Activated gamma-delta T cell (primary cell): ENCODE results near the gene CCDC92.

Experiments used
- DNase-seq: peaks from one replicate; lab custom pipeline; 2025; lab: John Stamatoyannopoulos, UW

Gene CCDC92

GRCh38 chr12:124002021-124002644, 29.5 kb upstream of the CCDC92 start:
- no peak for DNase-seq

- no peak for DNase-seq
These were observed 28.7 kb upstream of the CCDC92 start for GRCh38 chr12:124001343-124001742.

- no peak for DNase-seq
These were observed 27.5 kb upstream of the CCDC92 start for GRCh38 chr12:124000111-124000510.

DNA sequence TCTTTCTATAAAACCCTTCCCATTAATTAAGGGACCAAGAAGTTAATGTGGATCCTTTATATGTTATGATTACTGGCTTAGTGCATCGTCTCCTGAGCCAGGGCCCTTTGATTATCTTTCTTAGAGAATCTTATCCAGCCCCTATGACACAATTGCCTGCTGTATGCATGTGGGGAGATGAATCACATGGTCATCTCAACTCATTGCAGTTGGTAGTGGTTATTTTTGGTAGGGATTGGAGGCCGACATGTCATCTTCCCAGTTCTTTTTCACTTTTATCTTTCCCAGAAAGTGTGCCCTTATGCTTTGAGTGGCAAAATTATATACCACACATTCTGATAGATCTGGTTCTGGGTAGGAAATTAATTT, 26.3 kb upstream of the CCDC92 start:
- DNase-seq, result no peak

GRCh38 chr12:123998344-123998990, 25.8 kb upstream of the CCDC92 start:
- DNase-seq, result no peak

DNA sequence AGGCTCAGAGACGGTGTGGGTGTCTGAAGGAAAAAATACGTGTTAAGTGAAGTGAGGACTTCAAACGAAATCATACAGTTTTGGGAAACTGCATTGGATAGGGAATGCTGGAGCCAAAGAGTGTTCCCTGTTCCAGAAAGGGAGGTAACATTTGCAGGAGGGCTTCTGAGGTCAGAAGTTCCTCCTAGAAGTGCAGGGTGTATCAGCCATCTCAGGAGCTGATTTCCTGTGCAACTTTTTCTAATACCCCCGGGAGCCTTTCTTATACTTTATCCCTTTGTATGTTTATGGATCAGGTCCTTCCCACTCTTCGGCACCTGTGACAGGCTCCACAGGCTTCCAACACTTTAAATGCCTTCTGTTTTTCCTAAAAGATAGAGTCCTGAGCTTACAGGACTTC, 25.3 kb upstream of the CCDC92 start:
- no peak for DNase-seq

- DNase-seq, result no peak
These were observed 24.6 kb upstream of the CCDC92 start for GRCh38 chr12:123997033-123997822.

GRCh38 chr12:123996581-123996980, 23.9 kb upstream of the CCDC92 start:
- no peak for DNase-seq

DNA sequence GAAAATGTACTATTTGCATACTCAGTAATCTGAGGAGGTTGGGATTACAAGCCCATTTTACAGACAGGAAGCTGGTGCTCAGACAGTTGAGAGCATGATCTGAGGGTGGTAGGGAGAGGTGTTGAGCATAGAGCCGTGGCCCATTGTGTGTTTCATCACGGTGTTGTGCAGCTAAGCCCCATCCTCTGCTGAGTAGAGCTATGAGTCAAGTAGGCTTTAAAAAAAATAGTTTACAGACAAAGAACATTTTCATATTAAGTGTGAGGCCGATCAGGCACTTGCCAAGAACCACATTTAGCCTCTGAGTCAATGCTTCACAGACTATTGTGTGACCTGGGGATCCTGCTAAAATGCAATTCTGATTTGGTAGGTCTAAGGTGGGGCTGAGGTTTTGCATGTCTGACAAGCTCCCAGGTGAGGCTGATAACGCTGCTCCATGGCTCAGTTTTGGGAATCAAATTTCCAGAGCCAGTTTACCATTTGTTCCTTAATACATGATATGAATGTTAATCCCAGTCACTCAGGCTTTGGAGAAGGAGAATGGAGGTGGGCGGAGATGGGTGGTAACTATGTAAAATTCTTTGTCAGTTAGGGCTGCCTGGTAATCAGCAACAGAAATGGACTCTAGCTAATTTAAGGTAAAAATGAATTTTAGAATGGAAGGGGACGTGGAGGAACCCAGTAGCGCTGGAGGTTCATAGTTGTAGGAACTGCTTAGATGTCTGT, 22.6 kb upstream of the CCDC92 start:
- no peak for DNase-seq

DNA sequence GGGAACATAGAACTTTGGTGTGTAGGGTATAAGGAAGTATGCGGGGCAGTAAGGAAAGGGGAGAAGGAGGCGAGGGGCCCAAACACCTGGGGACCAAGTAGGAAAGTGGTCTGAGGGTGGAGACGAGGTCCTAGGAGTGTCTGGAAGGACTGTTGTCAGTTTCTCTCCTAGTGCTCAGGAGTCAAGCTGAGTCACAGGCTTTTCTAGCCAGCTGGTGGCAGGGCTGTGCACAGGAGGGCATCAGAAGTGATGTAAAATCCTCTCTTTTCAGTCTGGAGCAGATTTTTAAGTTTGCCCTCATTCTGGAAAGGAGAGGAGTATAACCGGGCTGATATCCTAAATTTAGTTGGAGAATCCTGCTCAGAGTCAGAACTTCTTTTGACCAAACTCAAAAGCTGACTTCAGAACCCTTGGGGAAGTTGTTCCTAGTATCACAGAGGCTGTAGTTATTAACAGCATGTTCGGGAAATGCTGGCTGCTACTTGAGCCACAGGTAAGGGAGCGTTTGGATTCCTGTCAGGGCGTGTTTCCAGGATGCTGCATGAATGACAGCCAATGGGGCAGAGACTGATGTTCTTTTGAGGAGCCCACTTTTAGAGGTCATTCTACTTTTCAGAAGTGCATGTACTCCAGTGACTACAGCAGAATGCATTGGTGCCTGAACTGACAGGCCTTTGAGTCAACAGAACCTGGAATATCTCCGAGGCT, 19.6 kb upstream of the CCDC92 start:
- DNase-seq, result no peak

DNA sequence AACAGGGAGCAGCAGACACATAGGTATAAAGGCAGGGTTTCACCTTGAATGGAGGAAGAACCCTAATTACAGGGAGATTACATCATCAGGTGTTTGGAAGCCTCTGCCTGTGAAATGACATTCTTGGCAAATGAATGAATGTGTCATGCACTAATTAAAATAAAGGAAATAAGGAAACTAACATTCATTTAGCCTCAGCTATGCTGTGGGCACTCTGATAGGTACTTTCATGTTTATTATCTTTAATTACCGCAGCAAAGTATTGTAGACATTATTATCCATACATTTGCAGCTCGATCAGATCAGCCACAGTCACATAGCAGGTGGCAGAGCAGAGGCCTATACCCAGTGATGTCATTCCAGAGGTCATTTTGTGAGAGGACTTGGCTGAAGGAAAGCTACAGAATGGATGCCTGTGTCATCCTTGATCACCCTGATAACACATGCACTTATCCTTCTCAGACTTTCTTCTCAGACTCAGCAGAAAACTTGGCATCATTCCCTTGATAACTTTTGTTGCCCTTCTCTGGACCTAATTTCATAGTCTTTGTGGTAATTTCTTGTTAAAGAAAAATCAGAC, 18.8 kb upstream of the CCDC92 start:
- no peak for DNase-seq

DNA sequence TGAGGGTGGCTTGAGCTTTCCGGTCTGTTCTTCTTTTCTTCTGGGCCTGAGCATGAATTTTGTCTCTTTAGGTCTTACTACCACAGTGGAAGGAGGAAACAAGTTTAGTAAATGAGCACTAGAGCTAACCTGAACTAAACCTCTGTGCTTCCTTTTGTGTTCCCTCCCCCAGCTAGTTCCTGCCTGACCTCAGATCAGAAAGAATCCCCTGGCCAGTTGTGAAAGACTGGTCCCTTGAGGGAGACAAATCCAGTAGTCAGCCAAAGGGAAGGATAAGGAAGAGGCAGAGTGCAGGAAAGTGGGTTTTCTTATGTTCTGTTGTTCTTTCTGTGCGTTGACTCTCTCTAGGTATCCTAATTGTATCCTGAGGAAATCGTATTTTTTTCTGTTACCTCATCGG, 17.9 kb upstream of the CCDC92 start:
- DNase-seq, result no peak

DNA sequence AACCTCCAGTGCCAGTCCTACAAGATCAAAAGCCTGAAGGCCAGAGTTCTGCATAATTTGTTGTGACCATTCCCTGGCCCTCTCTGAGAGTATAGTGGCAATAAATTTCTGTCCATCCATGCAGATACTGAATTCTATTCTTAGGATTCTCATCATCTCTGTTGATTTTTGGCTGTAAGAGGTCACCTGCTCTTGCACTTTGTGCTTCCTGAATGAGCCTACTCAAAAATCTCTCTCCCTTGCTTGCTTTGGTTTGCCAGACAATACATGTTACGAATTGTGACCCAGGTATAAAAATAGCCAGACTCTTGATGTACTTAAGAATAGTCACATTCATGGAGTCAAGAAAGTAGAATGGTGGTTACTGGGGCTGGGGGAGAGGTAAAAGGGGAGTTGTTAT, 17.1 kb upstream of the CCDC92 start:
- DNase-seq, result no peak

DNA sequence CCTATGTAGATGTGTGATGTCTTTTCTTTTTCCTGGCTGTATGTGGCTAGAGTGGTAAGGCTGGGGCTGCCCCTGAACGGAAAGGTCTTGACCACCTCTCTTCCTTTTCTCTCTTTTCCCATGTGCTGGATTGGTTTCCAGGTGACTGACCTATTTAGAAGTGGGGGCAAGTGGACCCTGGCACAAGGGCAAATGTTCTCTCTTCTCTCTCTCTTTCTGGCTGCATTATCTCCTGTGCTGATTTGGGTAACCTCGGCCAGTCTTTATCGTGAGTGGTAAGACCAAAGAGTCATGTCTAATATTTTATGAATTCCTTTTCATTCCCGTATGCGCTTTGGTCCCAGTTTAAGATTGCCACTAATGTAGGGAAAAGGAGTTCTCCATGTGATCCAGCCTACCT, 16.5 kb upstream of the CCDC92 start:
- DNase-seq, result no peak

GRCh38 chr12:123987022-123987421, 14.4 kb upstream of the CCDC92 start:
- no peak for DNase-seq

DNA sequence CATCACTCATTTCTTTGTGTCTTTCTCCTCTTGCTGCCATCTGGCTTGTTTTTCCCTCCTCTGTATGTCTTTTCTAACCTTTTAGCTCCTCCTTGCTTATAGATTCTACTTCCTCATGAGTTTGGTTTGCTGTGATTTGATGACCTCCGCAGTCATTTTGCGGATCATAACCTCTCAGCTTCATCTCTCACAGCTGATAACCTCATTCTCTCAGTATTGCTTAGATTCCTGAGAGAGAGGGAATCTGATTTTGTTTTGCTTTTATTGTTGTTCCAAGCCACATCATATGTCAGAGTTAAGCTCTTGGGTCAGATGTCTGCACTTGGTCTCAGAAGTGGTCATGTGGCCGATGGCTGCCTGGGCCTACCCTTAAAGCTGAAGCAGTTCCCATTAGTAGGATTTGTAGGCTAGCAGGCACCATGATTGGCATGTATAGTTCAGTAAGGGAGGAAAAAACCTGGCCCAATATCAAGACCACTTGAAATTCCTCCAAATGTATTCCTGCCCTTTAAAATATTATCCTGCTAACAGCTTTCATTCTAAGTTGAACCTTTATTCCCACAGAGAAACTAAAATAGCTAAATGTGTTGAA, 13.8 kb upstream of the CCDC92 start:
- DNase-seq, result no peak

GRCh38 chr12:123984903-123985302, 12.3 kb upstream of the CCDC92 start:
- DNase-seq, result no peak

DNA sequence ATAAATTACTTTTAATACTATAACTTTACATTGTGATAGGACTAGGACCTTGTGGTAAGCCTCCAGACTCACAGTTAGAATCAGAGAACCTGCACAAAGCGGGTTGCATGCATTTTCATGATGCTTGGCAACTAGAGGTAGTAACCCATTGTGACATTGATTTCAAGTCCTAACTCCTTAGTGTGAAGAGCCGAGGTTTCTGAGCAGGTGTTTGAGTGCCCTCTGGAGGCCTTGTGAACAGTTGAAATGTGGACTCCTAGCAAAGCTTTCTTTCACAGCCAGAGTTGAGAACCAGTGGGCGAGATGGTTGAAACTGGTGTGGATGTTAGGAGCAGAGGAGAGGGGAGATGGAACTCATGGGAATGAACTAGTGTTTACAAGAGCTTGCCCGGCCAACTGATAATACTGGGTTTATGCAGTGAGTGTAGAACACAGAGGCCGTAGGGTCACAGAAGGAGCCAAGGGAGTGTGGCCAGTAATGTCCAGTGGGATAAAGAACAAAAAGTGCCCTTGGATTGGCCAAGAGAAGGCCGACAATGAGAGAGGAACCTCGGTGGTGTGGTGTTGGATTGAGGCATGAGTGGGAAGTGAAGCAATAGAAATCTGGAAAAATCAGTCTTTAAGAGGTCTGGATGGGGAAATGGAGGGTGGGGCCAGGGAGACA, 11.3 kb upstream of the CCDC92 start:
- no peak for DNase-seq

- no peak for DNase-seq
These were observed 9.6 kb upstream of the CCDC92 start for GRCh38 chr12:123982269-123982668.

- no peak for DNase-seq
These were observed 6.9 kb upstream of the CCDC92 start for GRCh38 chr12:123979566-123979965.
